Endothelial cell of umbilical vein (primary cell): ENCODE measurements around the gene ZSWIM6. TPM values are rescaled to one million over a fixed set of nuclear protein-coding genes. Genes with fewer than 3 reads are reported as not detected.

Source experiments
- BruUV-seq: library from RNA; stranded (reverse); fragments of 400-500 nt; replicated peaks from 2 replicates; lab custom pipeline; 2021; lab: Mats Ljungman, UMichigan
- CTCF ChIA-PET: fragments of 300-600, 350-600 bp; sonication (Branson Sonifier 250); formaldehyde crosslinking; loops from one replicate; lab custom pipeline; 2021; ENCODE audit warnings: antibody characterized with exemption, inconsistent platforms; lab: Charles Lee
- POLR2A ChIA-PET: fragments of 300-600, 350-600 bp; sonication (Branson Sonifier 250); formaldehyde crosslinking; loops from one replicate; lab custom pipeline; 2021; ENCODE audit warnings: antibody characterized with exemption, inconsistent platforms; lab: Charles Lee
- DNase-seq: peaks from one replicate; pipeline ENCODE4 v3.0.0-alpha.2; 2011; ENCODE audit warnings: low read depth, low spot score
- FAIRE-seq: peaks from 2 replicates; lab custom pipeline; 2011; peaks lifted over from hg19 to GRCh38; lab: Jason Lieb, UNC
- H2AFZ ChIP-seq: 2 replicates; pipeline ENCODE4 v1.6.0; 2012; ENCODE audit warnings: low read depth, low read length, control low read depth, inconsistent platforms
- H3K27ac ChIP-seq: 2 replicates; pipeline ENCODE4 v1.5.1; 2011; ENCODE audit warnings: low read depth, mild to moderate bottlenecking, control low read depth, low read length, moderate library complexity; ENCODE audit not compliant: insufficient read depth
- H3K27me3 ChIP-seq, 2 experiments: 2 replicates each; pipeline versions ENCODE4 v1.6.0 to v1.6.1; 2011; ENCODE audit warnings: low read length in 2 of 2, mixed read lengths in 1 of 2; ENCODE audit not compliant: control insufficient read depth in 2 of 2, insufficient read depth in 2 of 2
- H3K36me3 ChIP-seq, 2 experiments: 2 replicates in 1 of 2; 3 replicates in 1 of 2; pipeline ENCODE4 v1.5.1; 2011; ENCODE audit warnings: low read length in 2 of 2, mild to moderate bottlenecking in 1 of 2, moderate library complexity in 1 of 2; ENCODE audit not compliant: control insufficient read depth in 2 of 2, insufficient read depth in 2 of 2; ENCODE audit errors: extremely low read depth in 1 of 2
- H3K4me1 ChIP-seq: 3 replicates; pipeline ENCODE4 v1.5.1; 2011; ENCODE audit warnings: mild to moderate bottlenecking, low read length; ENCODE audit not compliant: control insufficient read depth, insufficient read depth; ENCODE audit errors: extremely low read depth
- H3K4me2 ChIP-seq: 2 replicates; pipeline ENCODE4 v1.6.1; 2011; ENCODE audit warnings: low read length, control low read depth, mixed read lengths; ENCODE audit not compliant: insufficient read depth
- H3K4me3 ChIP-seq, 3 experiments: fragments of 200-600 bp in 1 of 3; sonication (generic), shearing (Covaris generic) in 1 of 3; replicated peaks in 1 of 3; 2 replicates each; pipeline ENCODE4 v1.5.1; 2011 to 2016; ENCODE audit warnings: control low read depth in 3 of 3, low read length in 3 of 3, mild to moderate bottlenecking in 2 of 3, inconsistent platforms in 1 of 3, low read depth in 1 of 3, moderate library complexity in 1 of 3; ENCODE audit not compliant: insufficient read depth in 1 of 3
- H3K79me2 ChIP-seq: 2 replicates; pipeline ENCODE4 v1.6.0; 2012; ENCODE audit warnings: low read length, inconsistent platforms; ENCODE audit not compliant: control insufficient read depth, insufficient read depth
- H3K9ac ChIP-seq: replicated peaks from 2 replicates; pipeline ENCODE3; 2011; ENCODE audit warnings: low read length, control low read depth; ENCODE audit not compliant: insufficient read depth; ENCODE audit errors: extremely low read depth
- H3K9me1 ChIP-seq: replicated peaks from 3 replicates; pipeline ENCODE4 v1.6.0; 2011; ENCODE audit warnings: mild to moderate bottlenecking, low read length; ENCODE audit not compliant: control insufficient read depth, insufficient read depth; ENCODE audit errors: extremely low read depth
- H3K9me3 ChIP-seq: replicated peaks from 2 replicates; pipeline ENCODE4 v1.5.1; 2012; ENCODE audit warnings: low read length, inconsistent platforms; ENCODE audit not compliant: control insufficient read depth, insufficient read depth
- H4K20me1 ChIP-seq: replicated peaks from 2 replicates; pipeline ENCODE3; 2011; ENCODE audit warnings: mild to moderate bottlenecking, low read length; ENCODE audit not compliant: control insufficient read depth, insufficient read depth; ENCODE audit errors: extremely low read depth
- CTCF ChIP-seq, 2 donors: IDR thresholded peaks; 1 replicate in 1 of 2; 2 replicates in 1 of 2; pipeline ENCODE4 v1.5.1; 2011; ENCODE audit warnings: low read length in 2 of 2, mild to moderate bottlenecking in 2 of 2, moderate library complexity in 2 of 2, control low read depth in 1 of 2, inconsistent platforms in 1 of 2, low read depth in 1 of 2; ENCODE audit not compliant: insufficient read depth in 1 of 2; ENCODE audit errors: extremely low read depth in 1 of 2
- EZH2 ChIP-seq: IDR thresholded peaks from 2 replicates; pipeline ENCODE4 v1.6.1; 2012; ENCODE audit warnings: borderline replicate concordance, low read depth, mild to moderate bottlenecking, moderate library complexity, low read length, inconsistent platforms; ENCODE audit not compliant: severe bottlenecking
- FOS ChIP-seq: IDR thresholded peaks from 2 replicates; pipeline ENCODE4 v1.6.1; 2011; ENCODE audit warnings: mild to moderate bottlenecking, low read length, moderate library complexity, borderline replicate concordance; ENCODE audit not compliant: insufficient read depth
- GATA2 ChIP-seq: IDR thresholded peaks from 2 replicates; pipeline ENCODE4 v1.7.0; 2011; ENCODE audit warnings: low read depth, mild to moderate bottlenecking, moderate library complexity, mixed read lengths, low read length; ENCODE audit not compliant: insufficient read length, insufficient read depth
- JUN ChIP-seq: IDR thresholded peaks from 2 replicates; pipeline ENCODE4 v1.6.1; 2011; ENCODE audit warnings: borderline replicate concordance, low read depth; ENCODE audit not compliant: insufficient read length, insufficient read depth
- MAX ChIP-seq: IDR thresholded peaks from 2 replicates; pipeline ENCODE4 v1.6.1; 2011; ENCODE audit not compliant: insufficient read depth, insufficient read length
- MYC ChIP-seq: IDR thresholded peaks from one replicate; pipeline ENCODE4 v1.6.1; 2011; ENCODE audit warnings: mild to moderate bottlenecking, low read depth, low read length
- POLR2A ChIP-seq: IDR thresholded peaks from 2 replicates; pipeline ENCODE4 v1.6.1; 2012; ENCODE audit warnings: low read depth, mild to moderate bottlenecking, control low read depth, low read length
- POLR2AphosphoS5 ChIP-seq: IDR thresholded peaks from 2 replicates; pipeline ENCODE4 v1.6.1; 2012; ENCODE audit warnings: low read depth, mild to moderate bottlenecking, control low read depth, low read length, moderate library complexity; ENCODE audit not compliant: insufficient read depth
- dilution Hi-C: fragments of 300-500 bp; cut with MboI; formaldehyde crosslinking; loops from one replicate; pipeline ENCODE4 v1.15.0; 2019; ENCODE audit warnings: low sequenced_read_pairs; ENCODE audit not compliant: extremely low pct_ligation_motif_present
- intact Hi-C: fragments of 100-400 bp; cut with micrococcal nuclease; formaldehyde crosslinking; loops from one replicate; pipeline ENCODE4 v1.10.0; 2022
- polyA plus RNA-seq, 4 experiments: library from polyadenylated mRNA; depleted of rRNA in 3 of 4; stranded (reverse) in 3 of 4; unstranded in 1 of 4; fragments of >200 nt; gene quantifications; 2 replicates each; pipeline versions ENCODE4 v1.2.1 to v1.2.3, GENCODE V29; 2011 to 2012; ENCODE audit warnings: missing spikeins in 1 of 4
- total RNA-seq: library from RNA; stranded (reverse); gene quantifications from 2 replicates; pipeline ENCODE4 v1.2.3, GENCODE V29; 2021

The ZSWIM6 gene
- total and polyA plus RNA-seq, 2 donors (not counting 3 experiments of a cell fraction or from before 2014, with no cell fraction given) = 14.9 to 25.3 TPM

GRCh38 chr5:61350535-61350934 lies 18.5 kb downstream of the ZSWIM6 start:
- H3K27me3 ChIP-seq = no peaks in the 10 kb centered on the region
- no peaks in the 10 kb centered on the region for H3K9me3 ChIP-seq
- BruUV-seq = no TSS peak
- H4K20me1 ChIP-seq = peaks cover 40% of the 10 kb centered on the region
- intact Hi-C loops = no loop called here
- no peak for TF ChIP-seq MYC
- TF ChIP-seq FOS = no peak
- no peak for TF ChIP-seq EZH2
- TF ChIP-seq POLR2A = no peak
- TF ChIP-seq CTCF (IDR thresholded peaks at IDR 0.05; ENCODE audit: extremely low read depth in 1 of 2, insufficient read depth in 1 of 2, low read depth in 1 of 2, low read length in 2 of 2) = no peak
- TF ChIP-seq MAX = no peak
- TF ChIP-seq GATA2 = no peak
- no peak for TF ChIP-seq POLR2AphosphoS5
- no peak for TF ChIP-seq JUN
- ChIA-PET POLR2A (no interaction called here), CTCF (no interaction called here)
- H3K4me3 ChIP-seq = no peak overlapping the region
- H3K9me1 ChIP-seq = no peaks in the 10 kb centered on the region
- no peak overlapping the region for H3K4me2 ChIP-seq
- H3K79me2 ChIP-seq = peaks cover 100% of the 10 kb centered on the region
- peaks cover 11% of the 10 kb centered on the region for H3K4me1 ChIP-seq
- dilution Hi-C loops = no loop called here
- H3K27ac ChIP-seq = no peak overlapping the region
- no peak for DNase-seq
- peaks cover 0 to 3% of the 10 kb centered on the region in 2 experiments for H3K36me3 ChIP-seq
- H3K9ac ChIP-seq = no peak overlapping the region
- FAIRE-seq = no peak
- no peak overlapping the region for H2AFZ ChIP-seq
